H1 (cell line): ENCODE results near the gene F10. TPM values are rescaled to one million over a fixed set of nuclear protein-coding genes. Genes with fewer than 3 reads are reported as not detected.
A peak's percentile ranks its signal among the peaks of the same experiment; 100 is the strongest.

Source experiments
- CHD7 ChIP-seq: fragments of 300-600 bp; sonication (generic); IDR thresholded peaks from 2 replicates; pipeline ENCODE4 v1.7.1; 2012; ENCODE audit warnings: low read length, moderate library complexity, mild to moderate bottlenecking, inconsistent platforms; ENCODE audit not compliant: insufficient replicate concordance
- FOSL1 ChIP-seq: IDR thresholded peaks from 2 replicates; pipeline ENCODE4 v1.6.1; 2011; ENCODE audit warnings: mild to moderate bottlenecking, low read depth, low read length, moderate library complexity; ENCODE audit not compliant: insufficient read depth
- GABPA ChIP-seq: IDR thresholded peaks from 2 replicates; pipeline ENCODE4 v1.6.1; 2011; ENCODE audit warnings: mild to moderate bottlenecking, low read length, moderate library complexity, borderline replicate concordance; ENCODE audit not compliant: insufficient read depth
- GTF2F1 ChIP-seq: IDR thresholded peaks from 2 replicates; pipeline ENCODE4 v1.6.1; 2012; ENCODE audit warnings: low read depth, low read length, improper control_type of control experiment, borderline replicate concordance
- HDAC6 ChIP-seq: IDR thresholded peaks from one replicate; pipeline ENCODE4 v1.7.1; 2012; ENCODE audit warnings: low read depth, mild to moderate bottlenecking, inconsistent platforms, low read length, moderate library complexity
- MAFK ChIP-seq: IDR thresholded peaks from 2 replicates; pipeline ENCODE4 v1.6.1; 2012; ENCODE audit warnings: low read depth, mild to moderate bottlenecking, improper control_type of control experiment, low read length
- MAX ChIP-seq: IDR thresholded peaks from 2 replicates; pipeline ENCODE4 v1.6.1; 2012; ENCODE audit warnings: inconsistent platforms
- SAP30 ChIP-seq: fragments of 300-600 bp; sonication (generic); IDR thresholded peaks from 2 replicates; pipeline ENCODE4 v1.7.1; 2012; ENCODE audit warnings: low read length, moderate library complexity, mild to moderate bottlenecking, inconsistent platforms; ENCODE audit not compliant: insufficient read depth, insufficient replicate concordance
- SIX5 ChIP-seq: IDR thresholded peaks from 2 replicates; pipeline ENCODE4 v1.6.1; 2011; ENCODE audit warnings: mild to moderate bottlenecking, low read depth, low read length
- TEAD4 ChIP-seq: IDR thresholded peaks from 2 replicates; pipeline ENCODE4 v1.6.1; 2012; ENCODE audit warnings: low read depth, low read length, inconsistent platforms, mixed read lengths
- polyA plus RNA-seq, 7 experiments: library from polyadenylated mRNA; depleted of rRNA in 3 of 7; stranded (reverse) in 5 of 7; unstranded in 2 of 7; fragments of >200 nt in 5 of 7; fragments of 200-250 nt in 2 of 7; gene quantifications; 1 replicate in 5 of 7; 2 replicates in 1 of 7; 4 replicates in 1 of 7; pipeline versions ENCODE4 v1.2.1 to v1.2.3, GENCODE V29; 2011 to 2013; ENCODE audit warnings: missing spikeins in 2 of 7, mixed read lengths in 2 of 7
- total RNA-seq: library from RNA; stranded (reverse); fragmentation: NEBNext Ultra II Directional; extraction: Animal tissue kit (Norgen Biotek cat#: 25700); gene quantifications from 2 replicates; pipeline ENCODE4 v1.2.1, GENCODE V29; 2021

The F10 gene
- total and polyA plus RNA-seq, 2 of the 8 experiments (the other 6 are each of a cell fraction or from before 2014, with no cell fraction given): 2.0 to 4.2 TPM

- TF ChIP-seq SAP30: no peak
- no peak for TF ChIP-seq TEAD4
- no peak for TF ChIP-seq FOSL1
- no peak for TF ChIP-seq HDAC6
- TF ChIP-seq GTF2F1: no peak
- no peak for TF ChIP-seq SIX5
- peak; percentile 51; the same call in 1 of the 2 replicates for TF ChIP-seq MAX
- no peak for TF ChIP-seq MAFK
- TF ChIP-seq CHD7: no peak
- no peak for TF ChIP-seq GABPA
Observed at GRCh38 chr13:113110048-113110851, 12.3 kb upstream of the F10 start (continued).
